Choroid plexus epithelial cell (primary cell): ENCODE results near the gene NINJ2.

ENCODE experiments used
- DNase-seq: peaks from one replicate; pipeline ENCODE4 v3.0.0-alpha.2; 2010; ENCODE audit warnings: low read depth
- H3K4me3 ChIP-seq: 2 replicates; pipeline ENCODE4 v1.5.1; 2011; ENCODE audit warnings: low read depth, mild to moderate bottlenecking, control low read depth, low read length, moderate library complexity
- TF ChIP-seq, protein P1 (sequence below): conservative IDR thresholded peaks from 2 replicates; pipeline ENCODE4 v1.5.1; 2011; ENCODE audit warnings: low read depth, mild to moderate bottlenecking, control low read depth, inconsistent platforms, low read length, moderate library complexity

The NINJ2 gene

DNA sequence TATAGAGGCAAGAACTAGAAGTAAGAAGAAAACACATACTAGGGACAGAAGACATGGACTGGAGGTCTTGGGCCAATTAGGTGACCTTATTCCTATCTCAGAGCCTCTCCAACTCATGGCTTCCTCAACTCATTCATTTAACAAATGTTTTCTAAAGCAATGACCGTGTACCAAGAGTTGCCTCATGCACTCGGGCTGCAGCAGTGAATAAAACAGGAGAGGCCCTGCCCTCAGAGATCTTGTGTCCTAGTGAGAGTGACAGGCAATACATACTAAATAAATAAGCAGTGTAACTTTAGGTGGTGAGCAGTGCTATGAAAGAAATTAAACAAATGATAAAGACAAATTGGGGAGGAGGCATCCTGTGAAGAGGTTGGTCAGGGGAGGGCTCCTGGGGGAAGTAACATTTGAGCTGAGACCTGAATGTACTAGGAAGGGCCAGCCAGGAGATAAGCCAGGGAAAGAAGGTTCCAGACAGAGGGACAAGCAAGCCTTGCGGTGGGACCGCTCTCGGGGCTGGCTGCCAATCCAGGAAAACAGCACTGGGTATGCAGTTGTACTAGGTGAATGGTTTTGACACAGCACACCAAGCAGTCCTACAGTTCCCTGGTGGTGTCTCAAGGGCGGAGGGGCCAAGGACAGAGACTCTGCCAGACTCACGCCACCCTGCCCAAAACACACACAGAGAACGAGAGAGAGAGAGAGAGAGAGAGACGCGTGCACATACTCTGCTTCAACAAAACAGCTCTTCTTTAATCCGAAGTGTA, 1.3 kb downstream of the NINJ2 start:
- no peak overlapping the region for H3K4me3 ChIP-seq
- no peak for DNase-seq
- TF ChIP-seq, protein P1, sequence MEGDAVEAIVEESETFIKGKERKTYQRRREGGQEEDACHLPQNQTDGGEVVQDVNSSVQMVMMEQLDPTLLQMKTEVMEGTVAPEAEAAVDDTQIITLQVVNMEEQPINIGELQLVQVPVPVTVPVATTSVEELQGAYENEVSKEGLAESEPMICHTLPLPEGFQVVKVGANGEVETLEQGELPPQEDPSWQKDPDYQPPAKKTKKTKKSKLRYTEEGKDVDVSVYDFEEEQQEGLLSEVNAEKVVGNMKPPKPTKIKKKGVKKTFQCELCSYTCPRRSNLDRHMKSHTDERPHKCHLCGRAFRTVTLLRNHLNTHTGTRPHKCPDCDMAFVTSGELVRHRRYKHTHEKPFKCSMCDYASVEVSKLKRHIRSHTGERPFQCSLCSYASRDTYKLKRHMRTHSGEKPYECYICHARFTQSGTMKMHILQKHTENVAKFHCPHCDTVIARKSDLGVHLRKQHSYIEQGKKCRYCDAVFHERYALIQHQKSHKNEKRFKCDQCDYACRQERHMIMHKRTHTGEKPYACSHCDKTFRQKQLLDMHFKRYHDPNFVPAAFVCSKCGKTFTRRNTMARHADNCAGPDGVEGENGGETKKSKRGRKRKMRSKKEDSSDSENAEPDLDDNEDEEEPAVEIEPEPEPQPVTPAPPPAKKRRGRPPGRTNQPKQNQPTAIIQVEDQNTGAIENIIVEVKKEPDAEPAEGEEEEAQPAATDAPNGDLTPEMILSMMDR = no peak

DNA sequence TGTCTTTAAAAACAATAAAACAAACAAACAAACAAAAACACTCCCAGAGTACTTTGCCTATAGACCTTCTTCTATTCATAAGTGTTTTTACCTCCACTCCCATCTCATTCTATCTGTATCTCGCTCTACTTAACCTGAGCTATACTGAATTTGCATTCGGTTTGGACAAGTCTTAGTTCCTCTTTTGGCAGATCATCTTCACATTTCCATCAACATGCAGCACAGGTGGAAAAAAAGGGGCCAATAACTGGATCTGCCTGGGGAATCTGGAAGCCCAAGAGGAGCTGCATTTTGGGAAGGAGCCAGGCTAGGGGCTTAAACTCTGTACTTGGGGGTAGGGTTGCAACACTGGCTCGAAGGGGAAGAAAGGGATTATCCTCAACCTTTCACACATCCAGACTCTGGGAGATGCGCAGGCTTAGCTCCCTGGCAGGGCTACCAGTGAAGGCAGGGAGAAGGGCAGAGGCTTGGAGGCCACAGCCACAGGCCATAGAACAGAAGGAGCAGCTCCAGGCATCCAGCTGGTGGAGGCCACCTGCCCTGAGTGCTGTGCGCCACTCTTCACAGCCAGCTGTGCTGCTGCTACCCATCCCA, 4.1 kb downstream of the NINJ2 start:
- TF ChIP-seq, protein P1 = no peak
- no peak overlapping the region for H3K4me3 ChIP-seq
- DNase-seq = no peak

DNA sequence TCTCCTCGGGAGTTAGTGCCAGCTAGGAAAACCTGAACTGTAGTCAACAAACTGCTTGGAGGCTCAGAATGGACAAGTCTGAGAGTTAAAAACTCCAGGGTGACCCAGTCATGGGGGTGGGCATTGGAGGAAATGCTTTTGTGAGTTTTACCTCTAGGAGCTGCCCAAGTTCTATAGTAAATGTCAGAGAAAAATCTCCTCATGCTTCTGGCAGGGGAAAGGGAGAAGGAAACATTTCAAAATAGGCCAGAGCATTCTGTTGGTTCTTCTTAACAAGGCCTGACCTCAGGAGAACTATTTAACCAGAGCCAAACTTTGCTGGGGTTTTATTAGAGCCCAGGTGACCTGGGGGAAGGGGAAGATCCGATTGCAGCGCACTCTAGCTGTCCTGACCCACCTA, 12.3 kb downstream of the NINJ2 start:
- no peak overlapping the region for H3K4me3 ChIP-seq
- DNase-seq = peak; percentile 53
- TF ChIP-seq, protein P1 = peak; percentile 46

DNA sequence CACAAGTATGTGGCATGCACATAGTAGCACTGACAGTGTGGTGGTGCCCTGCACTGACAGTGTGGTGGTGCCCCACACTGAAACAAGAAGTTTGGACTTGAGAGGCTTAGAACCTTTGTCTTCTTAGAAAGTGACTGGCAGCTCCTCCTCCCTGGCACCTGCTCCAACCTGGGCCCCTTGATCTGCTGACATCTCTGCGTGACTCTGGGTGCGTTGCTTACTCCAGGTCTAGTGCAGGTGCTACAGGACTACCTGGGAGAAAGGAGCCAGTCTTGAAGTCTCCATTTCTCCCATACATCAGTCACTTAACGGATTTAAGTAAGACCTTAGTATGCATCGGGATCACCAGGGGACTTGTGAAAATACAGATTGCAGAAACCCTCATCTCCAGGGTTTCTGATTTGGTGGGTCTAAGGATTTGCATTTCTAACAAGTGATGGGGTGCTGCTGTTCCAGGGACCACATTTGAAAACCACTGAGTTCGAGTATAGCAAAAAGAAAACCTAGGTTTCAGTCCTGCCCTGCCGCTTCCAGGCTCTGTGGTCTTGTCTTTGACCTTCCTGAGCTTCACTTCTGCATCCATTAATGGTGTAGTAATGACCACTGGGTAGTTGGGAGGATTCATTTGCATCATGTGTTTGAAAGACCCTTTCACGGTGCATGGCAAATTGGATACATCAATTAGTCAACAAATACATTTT, 15.7 kb downstream of the NINJ2 start:
- no peak overlapping the region for H3K4me3 ChIP-seq
- TF ChIP-seq, protein P1 = no peak
- no peak for DNase-seq

DNA sequence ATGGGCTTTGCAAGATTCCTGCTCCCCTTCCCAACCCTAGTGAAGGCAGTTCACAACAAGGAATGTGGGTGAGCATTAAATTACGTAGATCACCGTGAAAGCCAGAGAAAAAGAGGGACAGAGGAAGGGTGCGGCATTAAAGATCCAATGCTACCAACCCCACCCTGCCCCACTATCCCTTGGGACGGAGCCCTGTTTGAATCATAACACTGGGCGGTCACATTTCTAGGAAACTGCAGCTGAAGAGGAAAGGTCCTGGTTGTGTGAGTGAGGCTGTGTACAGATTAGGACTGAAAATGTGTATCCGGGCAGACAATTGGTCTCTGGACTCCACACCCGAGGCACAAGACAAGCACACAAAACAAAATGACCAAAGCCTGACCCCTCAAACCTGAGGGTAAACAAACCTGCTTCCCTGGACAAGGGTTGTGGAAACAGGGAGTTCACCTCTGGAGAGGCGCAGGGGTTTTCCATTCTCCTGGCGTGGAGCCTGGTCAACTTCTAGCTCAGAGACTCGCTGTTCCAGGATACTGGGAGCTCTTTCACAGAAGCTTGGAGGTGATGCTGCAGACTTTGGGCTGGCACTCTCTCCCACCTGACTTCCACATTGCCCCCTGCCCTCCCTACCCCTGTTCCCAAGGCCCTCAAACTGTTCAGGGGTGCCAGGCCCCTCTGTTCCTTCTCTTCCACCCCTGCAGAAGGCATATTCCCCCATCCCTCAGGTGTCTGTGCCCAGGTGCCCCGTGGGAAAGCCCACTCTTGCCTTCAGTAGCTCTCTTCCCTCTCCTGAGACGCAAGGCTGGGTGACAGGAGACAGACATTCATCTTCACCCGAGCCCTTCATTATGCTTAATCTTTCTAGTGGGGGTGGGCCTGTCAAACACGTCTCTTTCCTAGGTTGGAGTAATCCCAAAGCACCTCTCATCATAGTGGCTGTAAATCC, 16.5 kb downstream of the NINJ2 start:
- TF ChIP-seq, protein P1 = no peak
- no peak overlapping the region for H3K4me3 ChIP-seq
- peak; percentile 43 for DNase-seq

DNA sequence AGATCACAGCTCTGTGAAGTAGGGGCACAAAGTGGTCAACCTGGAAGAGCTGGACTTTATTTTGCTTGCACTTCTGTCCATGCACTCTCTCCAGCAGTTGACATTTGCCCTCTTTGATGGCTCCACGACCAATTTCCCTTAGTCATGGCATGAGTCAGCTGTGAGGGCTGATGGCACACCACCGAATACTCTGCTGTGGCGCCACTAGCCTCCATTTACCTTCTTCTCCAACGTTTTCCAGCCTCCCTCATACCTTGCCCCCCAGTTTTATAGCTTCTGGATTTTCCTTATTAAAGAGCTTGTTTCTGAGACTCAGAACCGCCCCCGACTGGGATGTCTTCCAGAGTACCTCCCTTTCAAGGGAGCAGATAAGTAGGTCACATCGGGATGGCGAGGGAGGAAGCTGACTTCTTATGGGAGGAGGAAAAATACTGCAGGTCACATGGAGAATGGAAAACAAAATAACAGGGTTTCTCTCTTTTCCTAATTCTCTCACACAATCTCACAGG, 17.6 kb downstream of the NINJ2 start:
- TF ChIP-seq, protein P1 = no peak
- DNase-seq = peak; percentile 51
- no peak overlapping the region for H3K4me3 ChIP-seq
